BJ (cell line): Measurements from ENCODE around the gene IRX2. TPM values are rescaled to one million over a fixed set of nuclear protein-coding genes. Genes with fewer than 3 reads are reported as not detected.

Experiments used
- CTCF ChIA-PET: fragments of 350-600 bp; formaldehyde crosslinking; extraction: SDS; loops from one replicate; lab custom pipeline; 2021; ENCODE audit warnings: antibody characterized with exemption, inconsistent platforms; lab: Yijun Ruan, JAX
- POLR2A ChIA-PET: fragments of 300-600 bp; sonication (Branson Sonifier 250); formaldehyde crosslinking; extraction: SDS; loops from one replicate; lab custom pipeline; 2021; ENCODE audit warnings: antibody characterized with exemption; lab: Charles Lee
- DNase-seq: peaks from one replicate; pipeline ENCODE4 v3.0.0-alpha.2; 2011; ENCODE audit warnings: low read depth
- H3K27me3 ChIP-seq: 2 replicates; pipeline ENCODE4 v1.6.0; 2011; ENCODE audit warnings: low read length; ENCODE audit not compliant: control insufficient read depth, insufficient read depth
- H3K36me3 ChIP-seq: 2 replicates; pipeline ENCODE4 v1.5.1; 2011; ENCODE audit warnings: low read length; ENCODE audit not compliant: control insufficient read depth, insufficient read depth
- H3K4me3 ChIP-seq: 2 replicates; pipeline ENCODE4 v1.5.1; 2011; ENCODE audit warnings: low read depth, mild to moderate bottlenecking, control low read depth, low read length
- polyA plus RNA-seq: library from polyadenylated mRNA; depleted of rRNA; stranded (reverse); fragments of >200 nt; gene quantifications from 2 replicates; pipeline ENCODE4 v1.2.3, GENCODE V29; 2011
- TF ChIP-seq, protein P1 (sequence below): IDR thresholded peaks from 2 replicates; pipeline ENCODE4 v1.5.1; 2011; ENCODE audit warnings: low read depth, mild to moderate bottlenecking, control low read depth, inconsistent platforms, low read length, moderate library complexity; ENCODE audit not compliant: insufficient read depth

IRX2 gene
- polyA plus RNA-seq, 1 experiment, result 1.8 TPM

DNA sequence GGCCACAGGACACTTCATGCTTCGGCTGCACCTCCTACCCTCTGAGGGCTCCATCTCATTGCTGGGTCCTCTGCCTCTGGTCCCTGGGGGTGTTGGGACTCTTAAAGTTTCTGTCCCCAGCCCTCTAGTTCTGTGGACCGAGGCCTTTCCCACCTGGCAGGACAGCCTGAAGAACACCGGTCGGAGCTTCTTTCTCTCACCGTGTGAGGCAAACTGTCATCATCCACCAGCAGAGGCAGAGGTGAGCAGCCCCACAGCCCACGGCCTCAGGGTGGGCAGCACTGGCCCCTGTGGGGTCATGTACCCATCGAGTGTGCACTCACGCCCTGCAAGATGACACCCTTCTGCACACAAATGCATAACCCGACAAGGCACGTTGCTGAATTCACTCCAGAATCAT lies 49.9 kb downstream of the IRX2 start:
- H3K27me3 ChIP-seq, result no peaks in the 10 kb centered on the region
- CTCF ChIA-PET, result no interaction called here
- no peak overlapping the region for H3K4me3 ChIP-seq
- DNase-seq, result no peak
- TF ChIP-seq, protein P1, sequence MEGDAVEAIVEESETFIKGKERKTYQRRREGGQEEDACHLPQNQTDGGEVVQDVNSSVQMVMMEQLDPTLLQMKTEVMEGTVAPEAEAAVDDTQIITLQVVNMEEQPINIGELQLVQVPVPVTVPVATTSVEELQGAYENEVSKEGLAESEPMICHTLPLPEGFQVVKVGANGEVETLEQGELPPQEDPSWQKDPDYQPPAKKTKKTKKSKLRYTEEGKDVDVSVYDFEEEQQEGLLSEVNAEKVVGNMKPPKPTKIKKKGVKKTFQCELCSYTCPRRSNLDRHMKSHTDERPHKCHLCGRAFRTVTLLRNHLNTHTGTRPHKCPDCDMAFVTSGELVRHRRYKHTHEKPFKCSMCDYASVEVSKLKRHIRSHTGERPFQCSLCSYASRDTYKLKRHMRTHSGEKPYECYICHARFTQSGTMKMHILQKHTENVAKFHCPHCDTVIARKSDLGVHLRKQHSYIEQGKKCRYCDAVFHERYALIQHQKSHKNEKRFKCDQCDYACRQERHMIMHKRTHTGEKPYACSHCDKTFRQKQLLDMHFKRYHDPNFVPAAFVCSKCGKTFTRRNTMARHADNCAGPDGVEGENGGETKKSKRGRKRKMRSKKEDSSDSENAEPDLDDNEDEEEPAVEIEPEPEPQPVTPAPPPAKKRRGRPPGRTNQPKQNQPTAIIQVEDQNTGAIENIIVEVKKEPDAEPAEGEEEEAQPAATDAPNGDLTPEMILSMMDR, result no peak
- POLR2A ChIA-PET, result no interaction called here
- H3K36me3 ChIP-seq, result no peaks in the 10 kb centered on the region

DNA sequence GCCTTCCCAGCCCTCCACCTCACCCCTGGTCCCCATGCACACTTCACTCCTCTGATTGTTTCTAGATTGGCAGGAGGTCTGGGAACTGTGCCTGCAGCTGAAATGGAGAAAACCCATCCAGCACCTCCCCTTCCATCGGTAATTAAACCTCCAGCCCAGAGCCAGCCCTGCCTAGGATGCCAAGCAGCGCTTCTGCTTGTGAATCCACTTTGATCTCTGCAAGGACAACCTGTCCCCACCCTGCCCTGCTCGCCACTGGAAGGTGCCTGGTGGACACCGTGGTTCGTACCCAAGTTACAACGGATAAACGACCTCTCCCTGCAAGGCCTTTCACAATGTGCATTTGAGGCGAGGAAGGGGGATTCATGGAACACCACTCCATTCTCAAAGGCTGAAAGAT lies 50.6 kb downstream of the IRX2 start:
- TF ChIP-seq, protein P1, result no peak
- POLR2A ChIA-PET, result no interaction called here
- DNase-seq, result no peak
- CTCF ChIA-PET, result no interaction called here
- H3K4me3 ChIP-seq, result no peak overlapping the region
- no peaks in the 10 kb centered on the region for H3K27me3 ChIP-seq
- H3K36me3 ChIP-seq, result no peaks in the 10 kb centered on the region

DNA sequence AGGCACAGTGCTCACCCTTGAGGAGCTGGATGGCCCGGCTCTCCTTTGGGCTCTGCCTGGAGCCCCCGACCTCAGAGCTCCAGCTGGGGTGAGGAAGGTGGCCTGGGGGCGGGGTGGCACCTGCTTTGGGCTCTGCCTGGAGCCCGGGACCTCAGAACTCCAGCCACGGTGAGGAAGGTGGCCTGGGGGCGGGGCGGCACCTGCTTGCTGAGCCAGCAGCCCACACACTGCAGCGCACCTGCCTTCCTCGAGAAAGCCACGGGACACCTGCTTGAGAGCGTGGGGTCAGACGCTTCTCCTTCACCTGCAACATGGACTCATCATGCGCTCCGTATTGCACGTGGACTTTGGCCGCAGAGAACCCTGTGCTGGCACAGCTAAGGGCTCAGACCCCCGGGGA lies 51.8 kb downstream of the IRX2 start:
- no peak overlapping the region for H3K4me3 ChIP-seq
- H3K27me3 ChIP-seq, result no peaks in the 10 kb centered on the region
- ChIA-PET CTCF (no interaction called here), POLR2A (no interaction called here)
- TF ChIP-seq, protein P1, result no peak
- no peaks in the 10 kb centered on the region for H3K36me3 ChIP-seq
- no peak for DNase-seq

DNA sequence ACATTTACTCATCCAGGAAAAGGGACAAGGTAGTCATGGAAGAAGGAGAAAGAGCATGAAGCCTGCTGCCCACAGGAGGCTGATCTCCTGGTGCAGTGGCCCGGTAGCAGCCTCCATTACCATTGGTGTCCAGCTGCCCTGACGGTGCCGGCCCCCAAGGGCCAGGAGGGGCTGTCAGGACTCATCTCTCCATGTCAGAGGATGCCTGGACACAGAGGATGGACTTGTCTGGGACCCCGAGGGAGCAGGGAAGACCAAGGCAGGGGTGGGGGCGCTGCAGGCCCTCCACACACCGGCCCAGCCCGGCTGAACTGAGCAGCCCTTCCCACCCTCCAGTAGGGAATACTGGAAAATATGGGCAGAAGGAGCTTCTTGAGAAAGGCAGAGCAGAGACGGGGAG lies 52.2 kb downstream of the IRX2 start:
- H3K27me3 ChIP-seq, result no peaks in the 10 kb centered on the region
- H3K4me3 ChIP-seq, result no peak overlapping the region
- no peak for DNase-seq
- TF ChIP-seq, protein P1, result no peak
- ChIA-PET POLR2A (no interaction called here), CTCF (no interaction called here)
- no peaks in the 10 kb centered on the region for H3K36me3 ChIP-seq

DNA sequence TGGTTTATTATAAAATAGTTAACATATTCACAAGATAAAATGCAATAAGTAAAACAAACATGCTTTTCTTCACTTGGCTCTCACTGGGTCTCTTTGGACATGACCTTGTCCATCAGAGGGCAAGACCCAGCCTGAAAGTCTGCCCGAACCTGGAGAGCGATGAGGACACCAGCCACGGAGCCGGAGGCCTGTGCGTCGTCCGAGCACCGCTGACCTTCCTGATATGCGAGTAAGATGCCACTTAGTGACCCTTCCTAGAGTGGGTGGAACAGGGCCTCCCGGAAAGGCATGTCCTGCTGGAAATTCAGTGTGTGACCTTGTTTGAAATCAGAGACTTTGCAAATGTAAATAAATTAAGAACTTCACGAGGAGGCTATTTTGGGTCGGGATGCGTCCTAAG lies 52.9 kb downstream of the IRX2 start:
- ChIA-PET POLR2A (no interaction called here), CTCF (no interaction called here)
- no peaks in the 10 kb centered on the region for H3K27me3 ChIP-seq
- TF ChIP-seq, protein P1, result no peak
- no peaks in the 10 kb centered on the region for H3K36me3 ChIP-seq
- no peak overlapping the region for H3K4me3 ChIP-seq
- DNase-seq, result no peak
